WERI-Rb-1 (cell line): ENCODE results near the gene ETF1.

Experiments used
- DNase-seq: peaks from one replicate; pipeline ENCODE4 v3.0.0-alpha.2; 2020
- H3K27ac ChIP-seq: fragments of 250-450 bp; sonication (Bioruptor Pico); 2 replicates; pipeline ENCODE4 v1.5.1; 2020; ENCODE audit warnings: mild to moderate bottlenecking, moderate library complexity
- H3K27me3 ChIP-seq: fragments of 250-450 bp; sonication (Bioruptor Pico); 2 replicates; pipeline ENCODE4 v1.5.1; 2021; ENCODE audit warnings: mild to moderate bottlenecking, low read depth, moderate library complexity; ENCODE audit not compliant: insufficient read depth, severe bottlenecking
- H3K36me3 ChIP-seq: fragments of 250-450 bp; sonication (Bioruptor Pico); 2 replicates; pipeline ENCODE4 v1.5.1; 2020; ENCODE audit warnings: mild to moderate bottlenecking, moderate library complexity
- H3K4me3 ChIP-seq: 2 replicates; pipeline ENCODE4 v1.5.1; 2011; ENCODE audit warnings: low read depth, mild to moderate bottlenecking, control low read depth, low read length
- H3K9me3 ChIP-seq: fragments of 250-450 bp; sonication (Bioruptor Pico); 2 replicates; pipeline ENCODE4 v1.5.1; 2021; ENCODE audit warnings: mild to moderate bottlenecking, moderate library complexity; ENCODE audit not compliant: severe bottlenecking
- TF ChIP-seq, protein P1 (sequence below): IDR thresholded peaks from 2 replicates; pipeline ENCODE4 v1.5.1; 2011; ENCODE audit warnings: low read depth, mild to moderate bottlenecking, control low read depth, inconsistent platforms, low read length

Gene ETF1

DNA sequence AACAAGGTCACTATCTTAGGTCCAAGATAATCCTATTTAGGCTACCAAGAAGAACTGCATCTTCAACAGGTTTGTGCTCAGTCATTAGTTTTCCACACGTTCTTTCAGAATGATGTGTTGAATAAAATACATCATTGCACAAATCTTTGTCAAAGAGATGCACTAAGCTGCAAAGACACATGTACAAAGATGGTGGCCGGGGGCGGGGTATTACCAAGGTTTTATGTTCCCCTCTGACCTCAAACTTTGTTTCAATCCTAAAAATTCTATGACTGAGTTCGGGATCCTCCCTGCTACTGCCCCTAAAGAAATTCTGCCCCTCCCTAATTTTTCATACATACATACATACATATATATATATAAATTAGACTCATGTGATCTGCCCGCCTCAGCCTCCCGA is 17.9 kb upstream of the ETF1 start:
- Histone ChIP-seq H3K27me3 (no peaks in the 10 kb centered on the region), H3K4me3 (no peak overlapping the region), H3K36me3 (peaks cover 99% of the 10 kb centered on the region), H3K9me3 (no peaks in the 10 kb centered on the region), H3K27ac (no peak overlapping the region)
- no peak for DNase-seq
- TF ChIP-seq, protein P1, sequence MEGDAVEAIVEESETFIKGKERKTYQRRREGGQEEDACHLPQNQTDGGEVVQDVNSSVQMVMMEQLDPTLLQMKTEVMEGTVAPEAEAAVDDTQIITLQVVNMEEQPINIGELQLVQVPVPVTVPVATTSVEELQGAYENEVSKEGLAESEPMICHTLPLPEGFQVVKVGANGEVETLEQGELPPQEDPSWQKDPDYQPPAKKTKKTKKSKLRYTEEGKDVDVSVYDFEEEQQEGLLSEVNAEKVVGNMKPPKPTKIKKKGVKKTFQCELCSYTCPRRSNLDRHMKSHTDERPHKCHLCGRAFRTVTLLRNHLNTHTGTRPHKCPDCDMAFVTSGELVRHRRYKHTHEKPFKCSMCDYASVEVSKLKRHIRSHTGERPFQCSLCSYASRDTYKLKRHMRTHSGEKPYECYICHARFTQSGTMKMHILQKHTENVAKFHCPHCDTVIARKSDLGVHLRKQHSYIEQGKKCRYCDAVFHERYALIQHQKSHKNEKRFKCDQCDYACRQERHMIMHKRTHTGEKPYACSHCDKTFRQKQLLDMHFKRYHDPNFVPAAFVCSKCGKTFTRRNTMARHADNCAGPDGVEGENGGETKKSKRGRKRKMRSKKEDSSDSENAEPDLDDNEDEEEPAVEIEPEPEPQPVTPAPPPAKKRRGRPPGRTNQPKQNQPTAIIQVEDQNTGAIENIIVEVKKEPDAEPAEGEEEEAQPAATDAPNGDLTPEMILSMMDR: no peak

DNA sequence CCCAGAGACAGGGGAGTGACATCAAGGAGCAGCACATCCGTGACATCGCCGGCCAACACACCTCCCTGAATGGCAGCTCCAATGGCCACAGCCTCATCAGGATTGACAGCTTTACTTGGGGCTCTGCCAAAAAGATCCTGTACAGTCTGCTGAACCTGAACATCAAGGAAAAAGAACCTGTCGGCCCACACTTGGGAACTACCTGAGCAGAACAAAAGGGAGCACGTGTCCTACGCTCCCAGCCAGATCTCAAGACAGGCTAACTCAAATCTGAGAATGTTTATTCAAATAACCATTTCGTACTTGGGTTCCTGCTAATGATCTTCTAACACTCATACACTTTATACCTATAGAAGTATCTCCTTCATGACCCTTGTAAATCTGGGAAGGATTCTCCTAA is 16.9 kb upstream of the ETF1 start:
- Histone ChIP-seq H3K27ac (no peak overlapping the region), H3K4me3 (no peak overlapping the region), H3K36me3 (peaks cover 99% of the 10 kb centered on the region), H3K27me3 (no peaks in the 10 kb centered on the region), H3K9me3 (no peaks in the 10 kb centered on the region)
- DNase-seq: no peak
- TF ChIP-seq, protein P1: no peak

DNA sequence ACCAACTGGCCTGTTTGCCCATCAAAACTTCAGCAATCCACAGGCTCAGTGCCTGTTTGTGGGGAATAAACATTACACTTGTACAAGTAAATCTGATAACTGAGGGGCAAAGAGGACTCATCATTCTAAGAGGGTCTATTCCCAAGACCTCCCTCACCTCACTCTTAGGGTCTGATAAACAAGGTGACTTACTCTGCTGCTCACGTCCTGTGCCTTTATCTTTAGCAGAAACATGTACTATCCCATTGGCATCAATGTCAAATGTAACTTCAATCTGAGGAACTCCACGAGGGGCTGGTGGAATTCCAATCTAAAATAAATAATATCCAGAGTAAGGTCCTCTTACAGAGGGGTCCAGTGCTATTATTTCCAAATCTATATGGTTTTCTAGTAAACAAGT is 14.6 kb upstream of the ETF1 start:
- H3K27ac ChIP-seq: no peak overlapping the region
- H3K27me3 ChIP-seq: no peaks in the 10 kb centered on the region
- H3K36me3 ChIP-seq: peaks cover 92% of the 10 kb centered on the region
- DNase-seq: no peak
- TF ChIP-seq, protein P1: no peak
- no peaks in the 10 kb centered on the region for H3K9me3 ChIP-seq
- H3K4me3 ChIP-seq: no peak overlapping the region

DNA sequence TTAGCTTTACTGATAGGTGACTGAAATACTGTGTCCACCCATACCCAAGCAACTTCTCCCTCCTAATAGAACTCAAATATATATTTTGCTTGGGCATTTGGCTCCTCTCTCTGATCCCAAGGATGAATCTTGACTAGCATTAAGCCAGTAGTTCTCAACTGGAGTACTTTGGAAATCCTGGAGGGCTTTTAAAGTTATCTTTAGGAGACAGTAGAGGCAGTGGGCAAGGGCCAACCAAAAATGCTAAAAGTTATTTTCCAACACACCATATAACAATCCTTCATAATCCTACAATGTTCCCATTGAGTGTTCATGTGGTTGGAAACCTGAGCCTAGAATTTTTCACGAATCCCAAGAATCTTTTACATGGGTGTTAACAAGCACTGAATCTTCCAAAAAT is 11.1 kb upstream of the ETF1 start:
- TF ChIP-seq, protein P1: no peak
- Histone ChIP-seq H3K9me3 (no peaks in the 10 kb centered on the region), H3K36me3 (peaks cover 58% of the 10 kb centered on the region), H3K27ac (no peak overlapping the region), H3K27me3 (no peaks in the 10 kb centered on the region), H3K4me3 (no peak overlapping the region)
- DNase-seq: no peak

DNA sequence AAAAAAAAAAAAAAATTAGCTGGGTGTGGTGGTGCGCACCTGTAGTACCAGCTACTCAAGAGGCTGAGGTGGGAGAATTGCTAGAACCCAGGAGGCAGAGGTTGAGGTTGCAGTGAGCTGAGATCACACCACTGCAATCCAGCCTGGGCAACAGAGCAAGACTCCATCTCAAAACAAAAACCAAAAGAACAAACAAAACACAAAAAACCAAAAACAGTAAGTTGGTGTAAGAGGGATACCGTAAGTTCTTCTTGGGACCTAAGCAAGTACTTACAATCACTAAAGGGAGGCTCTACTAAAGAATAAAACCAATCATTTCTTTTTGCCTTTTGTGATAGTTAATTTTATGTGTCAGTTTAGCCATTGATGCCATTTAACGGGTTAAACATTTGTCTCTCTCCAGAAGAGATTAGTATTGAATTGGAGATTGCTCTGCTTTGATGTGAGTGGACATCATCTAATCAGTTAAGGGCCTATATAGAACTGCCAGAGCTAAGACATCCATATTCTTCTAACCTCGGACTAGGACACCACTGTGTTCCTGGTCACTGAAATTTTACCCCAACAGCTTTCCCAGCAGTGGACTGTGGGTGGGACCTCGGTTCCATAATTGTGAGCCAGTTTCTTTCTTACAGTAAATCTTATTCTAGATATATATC is 10.5 kb upstream of the ETF1 start:
- no peak overlapping the region for H3K27ac ChIP-seq
- H3K27me3 ChIP-seq: no peaks in the 10 kb centered on the region
- DNase-seq: no peak
- no peaks in the 10 kb centered on the region for H3K9me3 ChIP-seq
- H3K36me3 ChIP-seq: peaks cover 52% of the 10 kb centered on the region
- TF ChIP-seq, protein P1: no peak
- H3K4me3 ChIP-seq: no peak overlapping the region

DNA sequence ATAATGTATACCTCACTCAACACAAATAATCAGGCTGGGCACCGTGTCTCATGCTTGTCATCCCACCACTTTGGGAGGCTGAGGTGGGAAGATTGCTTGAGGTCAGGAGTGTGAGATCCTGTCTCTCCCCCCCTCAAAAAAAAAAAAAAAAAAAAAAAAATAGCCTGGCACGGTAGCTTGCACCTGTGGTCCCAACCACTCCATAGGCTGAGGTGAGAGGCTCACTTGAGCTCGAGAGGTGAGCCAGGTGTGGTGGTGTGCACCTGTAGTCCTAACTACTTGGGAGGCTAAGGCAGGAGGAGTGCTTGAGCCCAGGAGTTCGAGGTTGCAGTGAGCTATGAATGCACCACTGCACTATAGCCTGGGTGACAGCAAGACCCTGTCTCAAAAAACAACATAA is 9.6 kb upstream of the ETF1 start:
- Histone ChIP-seq H3K9me3 (no peaks in the 10 kb centered on the region), H3K4me3 (no peak overlapping the region), H3K27me3 (no peaks in the 10 kb centered on the region), H3K27ac (no peak overlapping the region), H3K36me3 (peaks cover 43% of the 10 kb centered on the region)
- TF ChIP-seq, protein P1: no peak
- DNase-seq: no peak
